ENCODE measurements around the gene APC.
"Not testable (repeated sequence)": the region's sequence is repeated elsewhere in the genome, so short reads cannot be mapped to it uniquely, and the experiment has no call there.

Gene APC

DNA sequence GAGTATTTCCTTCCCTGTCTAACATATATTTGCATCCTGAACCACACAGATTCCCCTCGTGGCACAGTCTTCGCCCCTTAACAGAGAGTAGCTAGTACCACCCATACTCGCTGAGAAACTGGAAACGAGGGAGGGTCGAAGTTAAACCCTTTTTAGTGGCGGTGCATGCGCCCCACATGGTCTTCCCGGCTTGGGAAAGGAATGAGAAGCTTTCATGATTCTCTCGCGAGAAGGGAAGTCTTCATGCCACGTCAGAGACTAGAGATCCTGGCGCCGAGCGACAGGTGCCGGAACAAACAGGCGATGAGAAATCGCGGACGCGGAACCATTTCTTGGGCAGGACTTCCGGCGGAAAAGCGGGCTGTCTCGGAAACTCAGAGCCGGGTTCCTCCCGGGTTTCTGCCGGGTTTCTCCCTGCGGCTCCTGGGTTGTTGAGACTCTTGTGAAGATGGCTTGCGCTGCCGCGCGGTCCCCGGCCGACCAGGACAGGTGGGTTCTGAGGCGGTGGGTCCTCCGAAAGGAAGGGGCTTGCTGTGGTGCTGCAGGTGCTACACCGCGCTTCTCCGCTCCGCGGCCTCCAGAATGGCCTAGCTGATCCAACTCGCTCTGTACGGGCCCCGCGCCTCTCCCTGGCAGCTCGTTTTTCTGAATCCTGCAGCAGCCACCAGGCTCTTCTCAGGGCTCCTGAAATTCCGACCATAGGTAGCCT lies 123.4 kb downstream of the APC start, which contains the start of gene SRP19:
SRP19 (plus strand) TSS at position 359 of the 709 bp plus-strand sequence; CDS start at position 449, 90 bp downstream.
- DNase-seq = peak; percentile 76 to 94

DNA sequence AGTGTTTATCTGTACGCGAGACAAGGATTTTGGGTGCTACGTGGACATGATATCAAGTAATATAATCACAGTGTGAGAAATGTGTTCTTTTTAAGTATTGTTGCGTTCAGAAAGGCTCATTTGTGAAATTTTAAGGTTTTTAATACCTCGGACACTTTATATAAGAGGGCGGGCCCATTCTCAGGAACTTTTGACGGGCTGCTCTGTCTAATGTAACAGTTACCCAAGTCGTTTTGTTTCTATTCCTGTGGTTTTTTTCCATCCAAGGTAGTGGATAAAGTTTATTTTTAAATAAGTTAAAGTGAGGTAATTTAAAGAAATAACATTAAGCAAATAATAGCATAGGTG lies 123.9 kb downstream of the APC start:
- no peak for DNase-seq

DNA sequence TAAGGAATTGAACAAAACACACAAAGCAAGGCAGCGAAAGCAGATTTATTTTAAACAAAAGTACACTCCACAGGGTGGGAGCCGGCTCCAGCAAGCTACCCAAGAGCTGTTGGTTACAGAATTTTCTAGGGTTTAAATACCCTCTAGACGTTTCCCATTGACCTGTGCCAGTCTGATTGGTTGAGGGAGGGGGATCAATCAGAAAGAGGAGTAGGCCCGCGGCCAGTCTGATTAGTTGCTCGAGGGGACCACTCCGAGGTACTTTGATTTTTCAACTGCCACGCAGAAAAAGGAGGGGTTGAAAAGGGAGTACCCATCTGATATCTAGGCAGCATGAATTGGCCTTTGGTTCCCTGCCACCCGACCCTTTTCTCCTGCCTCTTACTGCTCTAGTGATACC lies 124.4 kb downstream of the APC start:
- no peak for DNase-seq

DNA sequence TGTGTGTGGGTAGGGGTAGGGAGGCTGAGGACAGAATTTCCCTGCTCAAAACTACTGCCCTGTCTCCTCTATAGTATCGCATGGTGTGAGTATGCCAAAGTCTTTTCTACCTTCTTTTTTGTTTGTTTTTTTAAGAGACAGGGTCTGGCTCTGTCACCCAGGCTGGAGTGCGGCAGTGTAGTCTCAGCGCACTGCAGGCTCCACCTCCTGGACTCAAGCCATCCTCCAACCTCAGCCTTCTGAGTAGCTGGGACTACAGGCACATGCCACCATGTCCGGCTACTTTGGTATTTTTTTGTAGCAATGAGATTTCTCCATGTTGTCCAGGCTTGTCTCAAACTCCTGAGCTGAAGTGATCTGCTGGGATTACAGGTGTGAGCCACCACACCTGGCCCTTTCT lies 125.9 kb downstream of the APC start:
- DNase-seq = no peak

DNA sequence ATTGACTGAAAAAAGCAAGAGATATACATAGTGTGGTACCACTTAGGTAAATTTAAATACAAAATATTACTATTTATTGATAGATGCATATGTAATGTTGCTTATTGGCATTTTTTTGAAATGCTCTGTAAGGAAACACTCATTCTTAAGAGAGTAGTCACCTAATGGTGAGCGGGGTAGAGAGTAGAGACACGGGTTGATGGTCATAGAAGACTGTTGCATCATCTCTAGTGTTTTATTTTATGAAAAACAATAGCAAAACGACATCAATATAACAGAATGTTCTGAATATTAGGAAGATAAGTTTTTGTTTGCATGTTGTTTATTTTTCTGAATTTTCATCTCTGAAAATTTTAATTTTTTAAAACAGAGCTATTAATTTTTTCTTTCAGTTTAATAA lies 127.4 kb downstream of the APC start:
- DNase-seq = no peak

DNA sequence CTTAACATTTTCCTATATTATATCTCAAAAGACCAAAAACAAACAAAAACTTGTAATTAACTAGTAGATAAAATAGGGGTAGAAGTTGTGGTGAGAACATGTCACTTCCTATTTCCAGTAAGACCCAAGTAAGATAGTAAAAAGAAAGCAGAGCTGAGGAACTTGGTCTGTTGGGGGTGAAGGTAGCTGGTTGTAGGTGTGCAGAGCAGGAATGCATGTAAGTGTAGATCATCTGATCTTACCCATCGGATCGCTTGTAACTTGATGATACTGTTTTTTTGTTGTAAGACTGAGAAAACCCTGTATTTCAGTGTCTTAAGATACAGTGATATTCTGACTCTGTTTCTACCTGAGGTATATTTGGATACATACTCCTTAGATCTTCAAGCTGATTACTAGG lies 129.1 kb downstream of the APC start:
- DNase-seq = no peak

DNA sequence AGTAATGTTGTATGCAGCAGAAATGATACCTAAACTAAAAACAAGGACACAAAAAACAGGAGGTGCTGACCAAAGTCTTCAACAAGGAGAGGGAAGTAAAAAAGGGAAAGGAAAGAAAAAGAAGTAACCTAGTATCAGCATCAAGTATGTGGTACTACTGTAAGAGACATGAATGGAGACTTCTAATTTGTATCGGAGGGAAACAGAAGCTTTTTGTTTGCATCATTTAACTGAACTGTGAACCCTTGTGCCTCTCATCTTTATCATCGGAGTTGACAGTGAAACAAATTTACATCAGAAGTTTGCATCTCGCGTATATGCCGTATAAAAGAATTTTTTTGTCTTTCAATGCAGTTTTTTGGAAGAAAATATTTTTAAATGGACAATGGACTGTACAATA lies 129.7 kb downstream of the APC start:
- no peak for DNase-seq

DNA sequence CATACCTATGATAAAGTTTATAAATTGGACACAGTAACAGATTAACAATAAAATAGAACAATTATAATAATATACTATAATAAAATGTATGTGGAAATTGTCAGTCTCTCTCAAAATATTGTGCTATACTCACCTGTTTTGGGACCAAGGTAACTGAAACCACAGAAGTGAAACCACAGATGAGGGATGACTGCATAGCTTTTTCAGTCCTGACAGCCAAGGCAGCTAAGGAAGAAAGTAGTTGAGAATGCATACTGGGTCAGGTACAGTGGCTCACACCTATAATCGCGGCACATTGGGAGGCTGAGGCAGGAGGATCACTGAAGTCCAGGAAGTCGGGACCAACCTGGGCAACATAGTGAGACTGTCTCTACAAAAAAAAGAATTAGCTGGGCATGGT lies 132.3 kb downstream of the APC start:
- no peak for DNase-seq

DNA sequence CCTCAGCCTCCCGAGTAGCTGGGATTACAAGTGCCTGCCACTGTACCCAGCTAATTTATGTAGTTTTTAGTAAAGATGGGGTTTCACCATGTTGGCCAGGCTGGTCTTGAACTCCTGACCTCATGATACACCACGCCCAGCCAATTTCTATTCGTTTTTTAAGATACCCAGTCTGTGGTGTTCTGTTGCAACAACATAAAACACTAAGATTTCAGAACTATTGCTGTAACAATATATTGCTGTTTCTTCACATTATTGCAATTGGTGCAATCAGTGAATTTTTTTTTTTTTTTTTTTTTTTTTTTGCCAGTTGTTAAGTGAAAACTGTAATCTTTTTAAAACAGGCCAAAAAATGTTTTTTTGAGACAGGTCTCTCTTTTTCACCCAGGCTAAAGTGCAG lies 133.3 kb downstream of the APC start:
- no peak for DNase-seq

DNA sequence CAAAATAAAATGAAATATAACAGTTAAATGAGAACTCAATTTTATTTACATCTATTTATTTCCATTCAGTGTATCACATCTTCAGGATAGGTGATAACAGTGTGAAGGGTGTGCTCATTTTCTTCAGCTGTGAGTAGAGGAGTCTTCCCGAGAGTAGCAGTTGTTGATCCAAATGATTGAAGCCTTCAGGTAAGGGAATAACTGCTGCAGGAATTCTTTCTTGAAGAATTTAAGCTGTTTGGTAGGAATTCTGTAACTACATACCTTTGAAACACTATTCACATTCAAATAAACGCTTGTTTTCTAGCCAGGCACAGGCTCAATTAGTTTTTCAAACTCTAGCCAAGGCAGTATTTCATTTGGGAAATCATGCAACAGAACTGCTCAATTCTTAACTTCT lies 138.7 kb downstream of the APC start:
- DNase-seq = no peak

DNA sequence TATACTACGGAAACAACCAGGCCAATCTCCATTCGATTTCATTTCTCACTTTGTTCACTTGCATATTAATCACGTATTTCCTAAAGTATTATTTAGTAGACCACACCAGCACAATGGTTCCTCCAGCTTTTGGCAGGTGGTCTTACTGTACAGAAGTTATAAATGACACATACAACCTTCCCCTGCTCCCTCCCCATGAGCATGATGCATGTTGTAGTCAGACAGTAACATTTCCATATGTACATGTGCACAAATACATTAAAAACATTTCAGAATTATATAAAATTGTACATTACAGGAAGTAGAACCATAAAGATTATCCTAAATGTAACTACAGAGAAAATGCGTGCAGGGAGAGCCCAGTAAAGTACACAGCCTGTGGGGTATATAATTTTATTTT lies 140.4 kb downstream of the APC start:
- no peak for DNase-seq

DNA sequence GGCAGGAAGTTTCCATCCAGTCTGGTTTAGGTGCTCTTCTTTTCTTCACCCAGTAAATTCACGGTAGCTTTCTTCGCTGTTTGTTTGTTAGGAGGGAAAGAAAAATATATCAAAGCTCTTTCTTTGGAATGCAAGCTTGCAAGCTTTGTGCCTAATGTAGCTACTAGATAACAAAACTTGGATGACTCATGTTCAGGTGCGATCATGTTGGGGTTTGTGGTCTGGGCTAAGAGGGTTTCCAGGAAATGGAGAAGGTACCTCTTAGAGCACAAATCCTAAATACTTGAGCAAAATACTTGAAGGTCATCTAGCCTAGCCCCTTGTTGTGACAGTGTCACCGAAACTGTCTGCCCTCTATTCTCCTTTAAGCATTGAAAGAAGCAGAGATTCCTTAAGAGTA lies 141.1 kb downstream of the APC start:
- DNase-seq = no peak

DNA sequence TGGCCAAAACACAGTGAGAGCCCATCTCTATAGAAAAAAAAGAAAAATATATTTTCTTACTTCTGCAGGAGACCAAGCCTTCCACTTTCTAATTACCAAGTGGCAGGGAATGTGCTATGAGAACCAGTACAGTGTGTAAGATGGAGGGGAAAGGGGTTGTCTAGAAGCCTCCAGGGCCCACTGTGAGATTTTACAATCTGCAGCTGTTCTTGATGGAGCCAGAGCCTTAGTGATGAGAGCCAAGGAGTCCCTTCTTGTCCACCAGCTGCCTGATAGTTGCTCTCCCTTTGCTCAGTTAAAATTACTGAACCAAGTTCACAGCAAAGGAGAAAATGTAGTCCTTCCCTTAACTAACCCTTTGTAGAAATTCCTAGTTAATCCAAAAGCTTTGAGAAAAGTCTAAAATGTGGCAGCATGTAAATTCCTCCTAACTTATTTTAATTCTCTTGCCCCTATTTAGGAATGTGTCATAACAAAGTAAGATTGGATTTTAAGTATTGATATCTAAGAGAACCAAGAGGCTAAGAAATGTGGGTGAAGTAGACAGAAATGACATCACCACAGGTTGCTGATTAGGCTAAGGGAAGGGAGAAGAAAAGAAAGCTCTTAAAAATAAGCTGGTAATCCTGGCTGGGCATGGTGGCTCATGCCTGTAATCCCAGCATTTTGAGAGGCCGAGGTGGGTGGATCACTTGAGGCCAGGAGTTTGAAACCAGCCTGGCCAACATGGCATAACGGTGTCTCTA lies 142.7 kb downstream of the APC start:
- DNase-seq = no peak

DNA sequence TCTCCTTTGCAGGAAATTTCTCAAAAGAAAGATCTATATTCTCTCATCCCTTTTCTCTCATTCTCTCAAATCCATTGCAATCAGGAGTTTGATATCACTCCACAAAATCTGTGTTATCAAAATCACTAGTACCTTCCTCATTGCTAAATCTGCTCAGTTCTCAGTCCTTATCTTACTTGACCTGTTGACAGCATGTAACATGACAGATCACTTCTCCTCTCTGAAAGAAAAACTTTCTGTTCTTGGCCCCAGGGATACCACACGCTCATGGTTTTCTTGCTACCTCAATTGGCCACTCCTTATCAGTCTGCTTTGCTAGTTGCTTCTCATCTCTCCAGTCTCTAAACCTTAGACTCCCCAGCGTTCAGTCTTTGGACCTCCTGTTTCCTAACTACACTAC lies 145.5 kb downstream of the APC start:
- DNase-seq = no peak

DNA sequence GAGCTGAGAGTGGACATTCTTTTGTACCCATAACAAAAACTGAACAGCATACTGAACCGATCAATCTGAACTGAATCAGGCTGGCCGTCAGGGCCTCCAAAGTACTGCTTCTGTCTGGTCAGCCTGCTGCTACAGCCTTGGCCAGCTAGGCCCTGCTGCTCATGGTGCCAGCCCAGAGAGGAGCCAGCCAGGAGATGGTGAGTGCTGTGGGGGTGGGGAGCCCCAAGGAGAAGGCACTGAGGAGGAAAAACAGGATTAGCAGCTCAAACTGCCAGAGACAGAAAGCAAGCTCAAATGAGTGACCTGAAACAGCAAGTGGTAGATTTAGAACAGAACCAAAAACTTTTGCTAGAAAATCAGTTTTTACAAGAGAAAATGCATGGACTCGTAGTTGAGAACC lies 147.3 kb downstream of the APC start:
- no peak for DNase-seq

DNA sequence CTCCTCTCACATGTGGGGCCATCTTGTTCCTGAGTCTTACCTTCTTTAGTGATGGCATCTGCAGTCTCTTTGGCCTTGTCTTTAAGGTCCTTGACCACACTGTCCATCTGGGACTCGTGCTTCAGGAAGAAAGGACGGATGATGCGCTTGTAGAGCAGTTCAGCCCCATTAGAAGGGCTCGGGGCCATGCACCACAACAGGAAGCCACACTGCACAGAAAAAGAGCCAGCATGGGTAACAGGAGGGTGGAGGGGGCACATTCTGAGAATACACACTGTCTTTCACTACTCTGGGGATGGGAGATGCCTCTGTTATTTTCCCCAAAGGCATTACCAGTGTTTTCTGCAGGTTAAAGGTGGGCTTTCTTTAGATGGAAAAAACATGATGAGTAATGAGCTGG lies 149.3 kb downstream of the APC start:
- DNase-seq = no peak

DNA sequence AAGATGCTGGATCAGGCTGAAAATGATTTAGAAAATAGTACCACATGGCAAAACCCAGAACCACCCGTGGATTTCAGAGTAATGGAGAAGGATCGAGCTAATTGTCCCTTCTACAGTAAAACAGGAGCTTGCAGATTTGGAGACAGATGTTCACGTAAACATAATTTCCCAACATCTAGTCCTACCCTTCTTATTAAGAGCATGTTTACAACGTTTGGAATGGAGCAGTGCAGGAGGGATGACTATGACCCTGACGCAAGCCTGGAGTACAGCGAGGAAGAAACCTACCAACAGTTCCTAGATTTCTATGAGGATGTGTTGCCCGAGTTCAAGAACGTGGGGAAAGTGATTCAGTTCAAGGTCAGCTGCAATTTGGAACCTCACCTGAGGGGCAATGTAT lies 154.4 kb downstream of the APC start:
- not testable (repeated sequence) for DNase-seq

DNA sequence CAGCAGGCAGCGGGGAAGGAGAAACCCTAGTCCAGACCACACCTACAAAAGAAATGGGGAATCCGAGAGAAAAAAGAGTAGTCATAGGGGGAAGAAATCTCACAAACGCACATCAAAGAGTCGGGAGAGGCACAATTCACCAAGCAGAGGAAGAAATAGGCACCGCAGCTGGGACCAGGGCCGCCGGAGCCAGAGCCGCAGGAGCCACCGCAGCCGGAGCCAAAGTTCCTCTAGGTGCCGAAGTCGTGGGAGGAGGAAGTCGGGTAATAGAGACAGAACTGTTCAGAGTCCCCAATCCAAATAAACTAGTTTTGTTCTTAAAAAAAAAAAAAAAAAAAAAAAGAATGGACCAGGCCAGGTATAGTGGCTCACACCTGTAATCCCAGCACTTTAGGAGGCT lies 155.1 kb downstream of the APC start:
- no peak for DNase-seq

DNA sequence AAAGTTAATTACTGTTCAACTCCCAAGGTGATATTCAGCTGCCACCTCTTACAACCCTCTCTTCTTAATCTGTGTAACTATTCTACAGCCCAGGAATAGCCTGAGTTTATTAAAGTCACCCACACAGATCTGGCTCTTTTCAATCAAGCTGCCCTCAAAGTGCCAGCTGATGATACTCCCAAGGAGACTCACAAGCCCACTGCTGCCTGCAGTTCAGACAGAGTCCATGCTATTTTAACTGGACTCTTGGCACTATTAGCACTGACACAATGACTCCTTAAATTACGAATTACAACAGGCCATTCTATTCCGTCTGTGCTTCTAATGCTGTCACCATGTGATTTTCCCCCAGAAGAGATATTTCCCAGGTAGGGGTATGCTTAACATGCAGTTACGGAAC lies 158.0 kb downstream of the APC start:
- no peak for DNase-seq

Measured in bone marrow (tissue), 2 donors.